Upper lobe of right lung (tissue), 1 donor: ENCODE measurements around the gene TRPM2. TPM values are rescaled to one million over a fixed set of nuclear protein-coding genes. Genes with fewer than 3 reads are reported as not detected.

Source experiments
- ATAC-seq: fragments of 200-7000 bp; cut with Tn5 transposase; one replicate; pipeline ENCODE4 v1.9.1; 2020; ENCODE audit warnings: mild to moderate bottlenecking, moderate library complexity
- DNase-seq: peaks from one replicate; pipeline ENCODE4 v3.0.0-alpha.2; 2020
- H3K27ac ChIP-seq: fragments of 200-600 bp; one replicate; pipeline ENCODE4 v1.8.0; 2022
- H3K27me3 ChIP-seq: fragments of 200-600 bp; one replicate; pipeline ENCODE4 v1.8.0; 2022; ENCODE audit warnings: mild to moderate bottlenecking
- H3K36me3 ChIP-seq: fragments of 200-600 bp; one replicate; pipeline ENCODE4 v1.8.0; 2022
- H3K4me1 ChIP-seq: fragments of 200-600 bp; one replicate; pipeline ENCODE4 v1.8.0; 2022
- H3K4me3 ChIP-seq: fragments of 200-600 bp; one replicate; pipeline ENCODE4 v1.8.0; 2022; ENCODE audit warnings: mild to moderate bottlenecking
- H3K9me3 ChIP-seq: fragments of 200-600 bp; one replicate; pipeline ENCODE4 v1.8.0; 2022
- intact Hi-C: fragments of 100-400 bp; cut with DNase I; formaldehyde crosslinking; loops from one replicate; pipeline ENCODE4 v1.11.0; 2022
- total RNA-seq: library from RNA; stranded (reverse); fragmentation: NEBNext Ultra II Directional; extraction: Animal tissue kit (Norgen Biotek cat#: 25700); gene quantifications from one replicate; pipeline ENCODE4 v1.2.1, GENCODE V29; 2021
- TF ChIP-seq, protein P1 (sequence below): fragments of 200-600 bp; IDR thresholded peaks from one replicate; pipeline ENCODE4 v1.8.0; 2022; ENCODE audit warnings: antibody characterized with exemption
- donor health status: DM: no; HTN: yes; CAD: no; lungs with severe emphysema.

The TRPM2 gene
- total RNA-seq, 1 donor from 2014 or later = 10.0 TPM

DNA sequence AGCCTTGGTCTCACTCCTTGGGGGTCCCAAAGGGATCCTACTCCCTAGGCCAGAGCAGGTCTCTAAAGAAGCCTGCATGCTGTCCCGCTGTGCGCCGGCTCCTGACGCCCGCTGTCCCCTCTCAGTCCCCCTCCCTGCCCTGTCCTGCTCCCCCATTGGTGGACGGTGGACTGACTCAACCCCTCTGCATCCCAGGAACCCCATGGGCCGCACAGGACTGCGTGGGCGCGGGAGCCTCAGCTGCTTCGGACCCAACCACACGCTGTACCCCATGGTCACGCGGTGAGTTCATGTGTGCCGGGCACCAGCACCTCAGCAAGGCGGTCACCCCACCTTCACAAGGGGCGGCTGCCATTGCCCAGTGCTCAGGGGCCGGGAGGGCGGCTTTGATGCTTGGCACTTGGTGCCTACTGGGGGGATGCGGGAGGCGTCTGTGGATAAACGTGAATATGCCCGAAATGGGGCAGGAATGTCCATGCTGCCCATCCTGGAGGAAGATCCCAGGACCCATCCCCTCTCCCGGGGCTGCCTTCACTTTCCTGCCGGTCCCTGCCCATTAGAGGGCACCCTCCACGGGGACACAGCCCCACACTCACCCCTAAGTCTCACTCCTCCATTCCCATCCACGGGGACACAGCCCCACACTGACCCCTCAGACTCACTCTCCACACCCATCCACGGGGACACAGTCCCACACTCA, 81.7 kb downstream of the TRPM2 start:
- DNase-seq (peak; percentile 60), ATAC-seq (no peak)
- Histone ChIP-seq H3K36me3 (no peaks in the 10 kb centered on the region), H3K9me3 (peaks cover under 1% of the 10 kb centered on the region), H3K27me3 (no peaks in the 10 kb centered on the region), H3K4me1 (no peaks in the 10 kb centered on the region), H3K4me3 (no peak overlapping the region), H3K27ac (no peak overlapping the region)
- TF ChIP-seq, protein P1, sequence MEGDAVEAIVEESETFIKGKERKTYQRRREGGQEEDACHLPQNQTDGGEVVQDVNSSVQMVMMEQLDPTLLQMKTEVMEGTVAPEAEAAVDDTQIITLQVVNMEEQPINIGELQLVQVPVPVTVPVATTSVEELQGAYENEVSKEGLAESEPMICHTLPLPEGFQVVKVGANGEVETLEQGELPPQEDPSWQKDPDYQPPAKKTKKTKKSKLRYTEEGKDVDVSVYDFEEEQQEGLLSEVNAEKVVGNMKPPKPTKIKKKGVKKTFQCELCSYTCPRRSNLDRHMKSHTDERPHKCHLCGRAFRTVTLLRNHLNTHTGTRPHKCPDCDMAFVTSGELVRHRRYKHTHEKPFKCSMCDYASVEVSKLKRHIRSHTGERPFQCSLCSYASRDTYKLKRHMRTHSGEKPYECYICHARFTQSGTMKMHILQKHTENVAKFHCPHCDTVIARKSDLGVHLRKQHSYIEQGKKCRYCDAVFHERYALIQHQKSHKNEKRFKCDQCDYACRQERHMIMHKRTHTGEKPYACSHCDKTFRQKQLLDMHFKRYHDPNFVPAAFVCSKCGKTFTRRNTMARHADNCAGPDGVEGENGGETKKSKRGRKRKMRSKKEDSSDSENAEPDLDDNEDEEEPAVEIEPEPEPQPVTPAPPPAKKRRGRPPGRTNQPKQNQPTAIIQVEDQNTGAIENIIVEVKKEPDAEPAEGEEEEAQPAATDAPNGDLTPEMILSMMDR = no peak
- intact Hi-C loops = no loop called here

DNA sequence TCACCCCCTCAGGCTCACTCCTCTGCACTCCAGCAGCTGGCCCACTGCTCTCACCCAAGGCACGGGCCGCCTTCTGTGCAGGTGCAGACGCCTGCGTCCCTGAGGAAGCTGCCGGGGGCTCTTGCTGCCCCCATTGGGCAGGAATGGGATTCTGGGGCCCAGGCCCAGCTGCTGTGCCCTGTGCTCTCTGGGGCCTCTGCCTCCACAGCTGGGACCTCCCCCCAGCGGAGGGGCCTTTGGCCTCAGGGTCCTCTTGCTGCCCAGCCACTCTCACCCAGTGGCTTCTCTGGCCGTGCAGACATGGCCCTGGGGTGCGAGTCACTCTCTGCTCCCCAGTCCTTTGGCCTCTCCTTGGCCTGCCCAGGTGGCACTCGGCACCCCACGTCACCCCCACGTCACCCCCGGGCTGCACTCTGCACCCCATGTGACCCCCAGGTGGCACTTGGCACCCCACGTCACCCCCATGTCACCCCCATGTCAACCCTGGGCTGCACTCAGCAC, 82.7 kb downstream of the TRPM2 start:
- ATAC-seq (no peak), DNase-seq (peak; percentile 49)

DNA sequence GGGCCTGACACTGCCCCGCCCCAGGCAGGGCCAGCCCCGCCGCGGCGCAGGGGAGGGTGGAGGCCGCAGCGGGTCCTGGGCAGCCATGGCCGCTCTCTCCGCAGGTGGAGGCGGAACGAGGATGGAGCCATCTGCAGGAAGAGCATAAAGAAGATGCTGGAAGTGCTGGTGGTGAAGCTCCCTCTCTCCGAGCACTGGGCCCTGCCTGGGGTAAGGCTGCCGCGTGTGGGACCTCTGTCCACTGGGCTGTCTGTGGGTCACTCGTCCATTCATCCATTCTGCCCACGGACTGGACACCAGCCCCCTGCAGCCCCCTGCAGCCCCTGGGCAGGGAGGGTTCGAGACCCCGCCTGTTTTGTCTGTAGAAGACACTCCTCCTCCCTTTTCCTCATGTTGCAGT, 83.5 kb downstream of the TRPM2 start:
- H3K27ac ChIP-seq = no peak overlapping the region
- no peaks in the 10 kb centered on the region for H3K9me3 ChIP-seq
- TF ChIP-seq, protein P1 = no peak
- no peak overlapping the region for H3K4me3 ChIP-seq
- H3K36me3 ChIP-seq = no peaks in the 10 kb centered on the region
- peak; percentile 53 for DNase-seq
- ATAC-seq = no peak
- H3K27me3 ChIP-seq = no peaks in the 10 kb centered on the region
- intact Hi-C loops = no loop called here
- no peaks in the 10 kb centered on the region for H3K4me1 ChIP-seq

More for the DNA sequence above, 82.7 kb downstream of the TRPM2 start:
- H3K27ac ChIP-seq = no peak overlapping the region
- H3K9me3 ChIP-seq = no peaks in the 10 kb centered on the region
- H3K36me3 ChIP-seq = no peaks in the 10 kb centered on the region
- intact Hi-C loops = no loop called here
- TF ChIP-seq, protein P1 = no peak
- no peak overlapping the region for H3K4me3 ChIP-seq
- H3K4me1 ChIP-seq = no peaks in the 10 kb centered on the region
- H3K27me3 ChIP-seq = no peaks in the 10 kb centered on the region

DNA sequence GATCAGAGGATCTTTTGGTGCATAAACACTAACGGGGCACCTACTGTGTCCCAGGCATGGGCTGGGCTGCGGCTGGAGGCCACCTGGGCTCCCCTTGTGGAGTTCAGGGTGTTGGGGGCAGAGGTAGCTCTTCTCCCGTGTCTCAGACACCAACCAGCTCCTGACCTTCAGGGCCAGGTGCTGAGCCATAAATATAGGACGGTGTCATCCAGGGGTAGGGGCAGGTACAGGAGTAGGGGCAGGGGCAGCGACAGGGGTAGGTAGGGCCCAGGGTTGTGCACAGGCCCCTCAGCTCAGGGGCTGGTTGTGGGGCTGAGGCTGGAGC, 83.9 kb downstream of the TRPM2 start:
- Histone ChIP-seq H3K36me3 (no peaks in the 10 kb centered on the region), H3K9me3 (no peaks in the 10 kb centered on the region), H3K27ac (no peak overlapping the region), H3K4me1 (no peaks in the 10 kb centered on the region), H3K4me3 (no peak overlapping the region), H3K27me3 (no peaks in the 10 kb centered on the region)
- ATAC-seq (no peak), DNase-seq (peak; percentile 56)
- TF ChIP-seq, protein P1 = no peak
- intact Hi-C loops = no loop called here

DNA sequence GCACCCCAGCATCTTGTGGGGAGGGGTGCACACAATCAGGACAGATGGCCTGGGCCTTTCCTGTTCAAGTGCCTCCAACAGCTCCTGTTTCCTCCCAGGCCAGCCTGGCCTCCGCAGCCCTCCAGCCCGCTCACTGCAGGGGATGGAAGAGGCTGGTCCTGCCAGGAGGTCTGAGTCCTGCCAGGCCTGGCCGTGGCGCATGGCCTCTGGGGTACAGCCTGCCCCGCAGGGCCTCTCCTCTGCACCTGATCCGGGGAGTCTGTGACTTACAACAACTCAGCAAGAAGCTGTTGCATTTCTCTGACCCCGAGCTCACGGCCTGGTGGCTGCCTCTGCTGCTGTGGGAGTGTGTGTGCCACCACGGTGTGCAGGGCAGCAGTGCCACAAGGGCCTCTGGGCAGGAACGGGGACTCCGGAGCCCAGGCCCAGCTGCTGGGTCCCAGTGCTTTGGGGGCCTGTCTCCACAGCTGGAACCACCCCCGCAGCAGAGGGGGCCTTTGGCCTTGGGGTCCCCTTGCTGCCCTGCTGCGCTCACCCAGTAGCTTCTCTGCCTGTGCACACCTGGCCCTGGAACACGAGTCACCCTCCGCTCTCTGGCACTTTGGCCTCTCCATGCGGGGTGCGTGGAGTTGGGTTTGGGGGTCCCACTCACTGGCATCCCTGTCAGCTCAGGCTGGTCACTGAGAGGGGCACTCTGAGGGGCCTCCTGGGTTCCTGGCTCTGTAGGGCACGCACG, 84.4 kb downstream of the TRPM2 start:
- H3K9me3 ChIP-seq = no peaks in the 10 kb centered on the region
- DNase-seq (peak; percentile 55), ATAC-seq (no peak)
- no peaks in the 10 kb centered on the region for H3K36me3 ChIP-seq
- intact Hi-C loops = no loop called here
- H3K4me1 ChIP-seq = no peaks in the 10 kb centered on the region
- no peak overlapping the region for H3K27ac ChIP-seq
- H3K27me3 ChIP-seq = no peaks in the 10 kb centered on the region
- TF ChIP-seq, protein P1 = no peak
- no peak overlapping the region for H3K4me3 ChIP-seq
